ENCODE measurements around the gene AP1S1.
"Not testable (repeated sequence)": the region's sequence is repeated elsewhere in the genome, so short reads cannot be mapped to it uniquely, and the experiment has no call there.

Gene AP1S1

GRCh38 chr7:101153969-101154692 lies at the start of gene AP1S1:
TSS of gene AP1S1 (plus strand) at chr7:101154476. CDS start at chr7:101154515, 39 bp downstream.
- Histone ChIP-seq H3K9ac (ENCODE audit: low read length) (peak within 1 kb of the TSS; percentile 64; the same call in 1 of the 2 replicates), H3K9me3 (replicated peaks; ENCODE audit: insufficient read depth, low read length) (no peaks in the 10 kb centered on the region), H2AFZ (ENCODE audit: low read length) (peak within 1 kb of the TSS; percentile 90)

GRCh38 chr7:101104799-101105198 lies 49.5 kb upstream of the AP1S1 start:
- no peaks in the 10 kb centered on the region for H3F3A ChIP-seq (ENCODE audit: insufficient read depth, low read length)
- H3K4me2 ChIP-seq (ENCODE audit: low read depth, low read length): no peak overlapping the region
- TF ChIP-seq EZH2phosphoT487 (IDR thresholded peaks at IDR 0.05; ENCODE audit: low read length) (no peak), CTCF (IDR thresholded peaks at IDR 0.05; ENCODE audit: low read length) (no peak), EZH2 (optimal IDR thresholded peaks at IDR 0.05; ENCODE audit: low read depth, low read length) (no peak)
- H3K9ac ChIP-seq (ENCODE audit: low read length): no peak overlapping the region
- H3K36me3 ChIP-seq (replicated peaks; ENCODE audit: insufficient read depth, low read length): no peaks in the 10 kb centered on the region
- H3K4me1 ChIP-seq (ENCODE audit: low read length): no peaks in the 10 kb centered on the region
- no peak overlapping the region for H3K27ac ChIP-seq (ENCODE audit: low read length)
- H2AFZ ChIP-seq (ENCODE audit: low read length): no peak overlapping the region
- no peaks in the 10 kb centered on the region for H4K20me1 ChIP-seq (ENCODE audit: insufficient read depth, low read length)
- H3K79me2 ChIP-seq (ENCODE audit: low read length): no peaks in the 10 kb centered on the region
- H3K27me3 ChIP-seq (replicated peaks; ENCODE audit: insufficient read depth, low read length): peaks cover 82% of the 10 kb centered on the region
- H3K9me2 ChIP-seq (replicated peaks; ENCODE audit: insufficient read depth, low read length): no peaks in the 10 kb centered on the region
- no peak overlapping the region for H3K4me3 ChIP-seq (ENCODE audit: low read length)
- DNase-seq: no peak
- no peaks in the 10 kb centered on the region for H3K9me3 ChIP-seq (replicated peaks; ENCODE audit: insufficient read depth, low read length)

More at GRCh38 chr7:101153969-101154692, at the start of gene AP1S1:
- Histone ChIP-seq H3K4me3 (ENCODE audit: low read length) (peak within 1 kb of the TSS; percentile 86), H4K20me1 (ENCODE audit: insufficient read depth, low read length) (no peaks in the 10 kb centered on the region), H3K4me2 (ENCODE audit: low read depth, low read length) (peak within 1 kb of the TSS; percentile 83; the same call in 1 of the 2 replicates), H3K27me3 (replicated peaks; ENCODE audit: insufficient read depth, low read length) (peaks cover 42% of the 10 kb centered on the region), H3K27ac (ENCODE audit: low read length) (no peak within 1 kb of the TSS), H3K36me3 (replicated peaks; ENCODE audit: insufficient read depth, low read length) (no peaks in the 10 kb centered on the region), H3K4me1 (ENCODE audit: low read length) (peaks cover 9% of the 10 kb centered on the region; the same call in 1 of the 2 replicates), H3K79me2 (ENCODE audit: low read length) (no peaks in the 10 kb centered on the region), H3K9me2 (replicated peaks; ENCODE audit: insufficient read depth, low read length) (no peaks in the 10 kb centered on the region), H3F3A (ENCODE audit: insufficient read depth, low read length) (no peaks in the 10 kb centered on the region)
- no peak for TF ChIP-seq EZH2 (optimal IDR thresholded peaks at IDR 0.05; ENCODE audit: low read depth, low read length)
- TF ChIP-seq CTCF (IDR thresholded peaks at IDR 0.05; ENCODE audit: low read length): no peak
- TF ChIP-seq EZH2phosphoT487 (IDR thresholded peaks at IDR 0.05; ENCODE audit: low read length): no peak
- peak; percentile 97 for DNase-seq

GRCh38 chr7:101105248-101105647 lies 49.0 kb upstream of the AP1S1 start:
- not testable (repeated sequence) for H3K79me2 ChIP-seq (ENCODE audit: low read length); H2AFZ ChIP-seq (ENCODE audit: low read length); H3K36me3 ChIP-seq (replicated peaks; ENCODE audit: insufficient read depth, low read length); H3K4me1 ChIP-seq (ENCODE audit: low read length); H3K4me3 ChIP-seq (ENCODE audit: low read length); H3K4me2 ChIP-seq (ENCODE audit: low read depth, low read length); H3F3A ChIP-seq (ENCODE audit: insufficient read depth, low read length); H4K20me1 ChIP-seq (ENCODE audit: insufficient read depth, low read length); H3K9ac ChIP-seq (ENCODE audit: low read length); DNase-seq; H3K9me3 ChIP-seq (replicated peaks; ENCODE audit: insufficient read depth, low read length); H3K9me2 ChIP-seq (replicated peaks; ENCODE audit: insufficient read depth, low read length); H3K27ac ChIP-seq (ENCODE audit: low read length)
- peaks cover 84% of the 10 kb centered on the region for H3K27me3 ChIP-seq (replicated peaks; ENCODE audit: insufficient read depth, low read length)

- Histone ChIP-seq H3K9me2 (replicated peaks; ENCODE audit: insufficient read depth, low read length) (no peaks in the 10 kb centered on the region), H3K36me3 (replicated peaks; ENCODE audit: insufficient read depth, low read length) (no peaks in the 10 kb centered on the region), H3K27me3 (replicated peaks; ENCODE audit: insufficient read depth, low read length) (peaks cover 77% of the 10 kb centered on the region), H3K4me3 (ENCODE audit: low read length) (no peak overlapping the region), H3K4me2 (ENCODE audit: low read depth, low read length) (no peak overlapping the region), H3K4me1 (ENCODE audit: low read length) (no peaks in the 10 kb centered on the region), H4K20me1 (ENCODE audit: insufficient read depth, low read length) (no peaks in the 10 kb centered on the region), H3K9me3 (replicated peaks; ENCODE audit: insufficient read depth, low read length) (no peaks in the 10 kb centered on the region), H3K9ac (ENCODE audit: low read length) (no peak overlapping the region), H2AFZ (ENCODE audit: low read length) (no peak overlapping the region), H3K79me2 (ENCODE audit: low read length) (no peaks in the 10 kb centered on the region), H3K27ac (ENCODE audit: low read length) (no peak overlapping the region), H3F3A (ENCODE audit: insufficient read depth, low read length) (no peaks in the 10 kb centered on the region)
- TF ChIP-seq CTCF (IDR thresholded peaks at IDR 0.05; ENCODE audit: low read length) (no peak), EZH2 (optimal IDR thresholded peaks at IDR 0.05; ENCODE audit: low read depth, low read length) (no peak), EZH2phosphoT487 (IDR thresholded peaks at IDR 0.05; ENCODE audit: low read length) (no peak)
- DNase-seq: no peak
Observed at GRCh38 chr7:101106386-101106785, 47.9 kb upstream of the AP1S1 start.
